ENCODE results near the gene DGKE.

DNA sequence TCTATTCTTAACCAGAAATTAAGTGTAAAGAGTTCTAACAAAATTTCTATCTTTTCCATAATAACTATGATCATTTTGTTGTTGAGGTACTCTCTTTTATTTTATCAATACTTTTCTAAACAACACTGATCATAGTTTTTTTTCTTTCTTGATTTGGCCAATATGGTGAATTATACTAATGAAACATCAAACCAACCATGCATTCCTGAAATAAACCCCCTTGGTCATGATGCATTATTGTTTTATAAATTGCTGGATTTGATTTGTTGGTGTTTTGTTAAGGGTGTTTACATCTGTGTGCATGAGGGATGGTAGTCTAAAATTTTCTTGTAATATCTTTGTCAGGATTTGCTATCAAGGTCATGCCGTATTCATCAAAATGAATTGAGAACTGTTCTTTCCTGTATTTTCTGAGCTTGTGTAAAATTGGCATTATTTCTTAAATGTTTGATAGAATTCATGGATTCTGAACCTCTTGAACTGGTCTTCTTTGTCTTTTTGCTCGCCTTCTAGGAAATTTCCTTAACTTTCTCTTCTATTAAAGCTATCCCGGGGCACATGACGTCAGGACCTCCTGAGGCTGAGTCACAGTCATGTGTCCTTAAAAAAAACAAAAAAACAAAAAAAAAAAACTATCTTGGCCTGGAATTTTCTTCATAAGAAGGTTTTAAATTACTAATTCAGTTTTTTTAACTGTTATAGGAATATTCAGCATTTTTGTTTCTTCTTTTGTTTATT lies 83.8 kb downstream of the DGKE start:
- no peak for TF ChIP-seq CTCF (IDR thresholded peaks at IDR 0.05)
- TF ChIP-seq POLR2A (IDR thresholded peaks at IDR 0.05) = no peak
